NCI-H460 (cell line): ENCODE data around the gene ANKMY1. TPM values are rescaled to one million over a fixed set of nuclear protein-coding genes. Genes with fewer than 3 reads are reported as not detected.

Experiments
- DNase-seq: peaks from one replicate; pipeline ENCODE4 v3.0.0-alpha.2; 2016; ENCODE audit warnings: low read depth; ENCODE audit errors: extremely low read depth
- total RNA-seq: library from RNA; depleted of rRNA; stranded (reverse); fragments of >200 nt; shearing (Covaris generic); gene quantifications from 2 replicates; pipeline ENCODE4 v1.2.3, GENCODE V29; 2014

The ANKMY1 gene
- total RNA-seq, 1 experiment from 2014 or later: 12.6 TPM

DNA sequence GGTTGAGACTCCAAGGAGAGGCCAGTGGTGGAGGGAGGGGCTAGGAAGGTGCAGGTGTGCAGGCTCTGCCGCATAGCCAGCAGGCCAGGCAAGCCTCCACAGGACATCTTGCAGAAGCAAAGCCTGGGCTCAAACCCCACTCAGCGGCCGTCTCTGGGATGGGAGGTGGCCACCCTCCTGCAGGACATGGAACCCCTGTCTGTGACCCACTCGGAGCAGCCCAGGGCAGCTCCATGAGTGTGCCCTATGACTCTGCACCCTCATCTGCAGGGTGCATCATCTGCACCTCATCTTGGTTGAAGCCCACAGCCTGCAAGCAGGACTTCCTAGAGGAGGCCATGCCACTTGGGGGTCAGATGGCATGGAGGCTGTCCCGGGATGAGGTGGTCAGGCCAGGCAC is 76.1 kb downstream of the ANKMY1 start:
- no peak for DNase-seq

DNA sequence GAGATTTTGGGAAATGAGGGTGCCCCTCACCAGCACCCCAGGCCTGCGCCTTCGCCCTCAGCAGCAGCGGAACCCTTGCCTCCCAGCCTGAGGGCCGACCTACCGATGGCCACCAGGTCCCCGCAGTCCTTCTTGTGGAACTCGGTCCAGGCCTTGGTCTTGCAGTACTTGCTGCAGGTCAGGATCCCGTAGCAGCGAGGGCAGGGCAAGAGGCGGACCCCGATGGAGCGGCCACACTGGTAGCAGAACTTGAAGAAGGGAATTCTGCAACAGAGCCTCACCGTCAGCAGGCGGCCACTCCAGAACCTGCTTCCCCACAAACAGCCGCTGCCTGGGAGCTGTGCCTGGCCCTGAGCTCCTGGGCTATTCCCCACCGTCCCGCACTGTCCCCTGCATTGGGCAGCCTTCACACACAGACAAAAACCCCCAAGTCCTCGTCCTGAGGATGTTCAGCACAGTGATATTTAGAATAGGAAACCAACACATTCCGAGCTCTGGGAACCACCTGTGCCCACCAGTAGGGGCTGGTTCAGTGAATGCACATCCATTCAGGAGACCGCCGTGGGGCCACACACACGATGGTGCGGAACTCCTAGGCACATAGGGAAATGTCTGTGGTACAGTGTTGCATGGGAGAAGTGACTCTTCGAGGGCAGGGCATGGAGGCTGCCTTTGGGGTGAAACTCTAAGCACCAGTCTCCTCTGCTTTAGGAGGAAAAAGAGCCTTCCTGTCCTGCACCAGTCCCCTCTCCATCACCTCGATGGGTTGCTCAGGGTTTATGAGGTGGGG is 76.8 kb downstream of the ANKMY1 start:
- no peak for DNase-seq

DNA sequence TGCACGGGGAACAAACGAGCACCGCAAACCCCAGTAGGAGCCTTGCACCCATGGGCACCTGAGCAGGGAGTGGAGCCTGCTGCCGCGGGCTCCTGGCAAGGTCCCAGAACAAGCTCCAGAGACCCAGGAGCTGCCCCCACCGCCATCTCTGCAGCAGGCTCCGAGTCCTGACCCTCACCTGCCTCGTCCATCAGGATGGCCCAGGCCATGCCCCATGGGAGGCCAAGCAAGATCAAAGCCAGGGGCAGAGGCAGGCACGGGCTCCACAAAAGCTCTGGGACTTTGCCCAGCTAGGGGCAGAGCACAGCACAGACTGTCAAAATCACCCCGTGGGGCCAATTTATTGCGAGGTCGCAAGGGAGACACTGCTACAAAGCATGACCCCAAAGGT is 78.7 kb downstream of the ANKMY1 start:
- no peak for DNase-seq

GRCh38 chr2:240478346-240479110 is 79.3 kb downstream of the ANKMY1 start:
- no peak for DNase-seq

DNA sequence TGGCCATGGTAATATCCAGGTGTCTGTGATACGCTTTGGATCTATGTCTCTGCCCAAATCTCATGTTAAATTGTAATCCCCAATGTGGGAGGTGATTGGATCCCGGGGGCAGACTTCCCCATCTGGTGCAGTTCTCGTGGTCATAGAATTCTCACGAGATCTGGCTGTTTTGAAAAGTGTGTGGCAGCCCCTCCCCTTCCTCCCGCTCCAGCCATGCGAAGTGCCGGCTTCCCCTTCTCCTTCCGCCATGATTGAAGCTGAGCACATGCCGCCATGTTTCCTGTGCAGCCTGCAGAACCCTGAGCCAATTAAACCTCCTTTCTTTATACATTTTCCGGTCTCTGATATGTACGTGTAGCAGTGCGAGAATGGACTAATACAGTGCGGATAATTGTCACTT is 79.9 kb downstream of the ANKMY1 start:
- DNase-seq: no peak

DNA sequence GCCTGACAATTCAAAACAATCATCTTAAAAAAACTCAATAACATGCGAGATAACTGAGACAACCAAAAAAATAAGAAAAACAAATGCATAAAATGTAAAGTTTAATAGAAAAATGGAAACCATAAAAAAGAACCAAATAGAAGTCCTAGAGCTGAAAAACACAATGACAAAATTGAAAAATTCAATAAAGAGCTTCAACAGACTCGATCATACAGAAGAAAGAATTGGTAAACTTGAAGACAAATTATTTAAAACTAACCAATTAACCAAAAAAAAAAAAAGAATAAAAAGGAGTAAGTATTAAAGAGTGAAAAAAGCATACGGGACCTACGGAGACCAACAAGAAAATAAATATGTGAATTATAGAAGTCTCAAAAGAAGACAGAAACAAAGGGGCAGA is 84.6 kb downstream of the ANKMY1 start:
- no peak for DNase-seq

GRCh38 chr2:240472078-240472790 is 85.6 kb downstream of the ANKMY1 start:
- no peak for DNase-seq

DNA sequence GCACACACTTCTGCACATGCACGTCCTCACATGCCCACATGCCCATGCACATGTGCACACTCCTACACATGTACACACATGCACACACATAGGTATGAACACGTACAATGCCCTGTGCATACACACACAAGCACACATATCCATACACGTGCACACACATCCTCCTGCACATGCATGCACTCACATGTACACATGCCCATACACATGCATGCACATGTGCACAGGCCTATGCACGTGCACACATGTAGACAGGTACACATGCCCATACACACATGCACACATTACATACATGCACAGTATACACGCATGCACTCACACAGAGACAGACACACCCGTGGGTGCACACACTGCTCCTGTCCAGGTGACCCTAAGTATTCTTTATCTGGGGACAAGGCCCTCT is 88.0 kb downstream of the ANKMY1 start:
- DNase-seq: no peak

DNA sequence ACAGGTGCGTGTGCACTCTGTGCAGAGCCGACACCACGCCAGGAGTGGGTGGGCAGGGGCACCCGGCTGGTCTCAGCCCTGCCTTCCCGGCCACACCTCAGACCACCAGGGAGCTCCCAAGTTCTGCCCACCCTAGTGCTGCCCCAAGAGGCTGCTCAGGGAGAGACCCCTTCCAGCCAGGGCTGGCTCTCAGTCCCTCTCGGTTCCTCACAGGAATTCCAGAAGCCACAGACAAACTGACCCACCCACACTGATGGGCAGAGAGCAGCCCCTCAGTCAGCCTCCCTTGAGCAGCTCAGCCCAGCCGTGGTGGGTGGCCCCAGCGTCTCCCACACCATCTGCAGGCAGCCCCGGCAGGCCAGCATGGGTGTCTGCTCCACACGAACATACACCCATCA is 88.5 kb downstream of the ANKMY1 start:
- DNase-seq: no peak

GRCh38 chr2:240468303-240469238 is 89.2 kb downstream of the ANKMY1 start:
- no peak for DNase-seq

DNA sequence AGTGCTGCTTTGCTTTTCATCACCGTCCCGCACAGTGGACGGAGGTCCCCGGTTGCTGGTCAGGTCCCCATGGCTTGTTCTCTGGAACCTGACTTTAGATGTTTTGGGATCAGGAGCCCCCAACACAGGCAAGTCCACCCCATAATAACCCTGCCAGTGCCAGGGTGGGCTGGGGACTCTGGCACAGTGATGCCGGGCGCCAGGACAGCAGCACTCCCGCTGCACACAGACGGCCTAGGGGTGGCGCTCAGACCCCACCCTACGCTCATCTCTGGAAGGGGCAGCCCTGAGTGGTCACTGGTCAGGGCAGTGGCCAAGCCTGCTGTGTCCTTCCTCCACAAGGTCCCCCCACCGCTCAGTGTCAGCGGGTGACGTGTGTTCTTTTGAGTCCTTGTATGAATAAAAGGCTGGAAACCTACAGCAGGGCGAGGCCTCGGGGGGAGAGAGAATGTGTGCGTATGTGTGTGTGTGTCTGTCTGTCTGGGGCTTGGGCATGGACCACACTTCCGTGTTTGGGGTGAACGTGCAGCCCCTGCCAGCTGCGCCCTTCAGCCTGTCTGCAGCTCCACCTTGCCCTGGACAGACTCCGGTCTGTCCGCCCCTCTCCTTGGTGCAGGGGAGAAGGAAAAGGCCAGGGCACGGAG is 90.0 kb downstream of the ANKMY1 start:
- DNase-seq: no peak

DNA sequence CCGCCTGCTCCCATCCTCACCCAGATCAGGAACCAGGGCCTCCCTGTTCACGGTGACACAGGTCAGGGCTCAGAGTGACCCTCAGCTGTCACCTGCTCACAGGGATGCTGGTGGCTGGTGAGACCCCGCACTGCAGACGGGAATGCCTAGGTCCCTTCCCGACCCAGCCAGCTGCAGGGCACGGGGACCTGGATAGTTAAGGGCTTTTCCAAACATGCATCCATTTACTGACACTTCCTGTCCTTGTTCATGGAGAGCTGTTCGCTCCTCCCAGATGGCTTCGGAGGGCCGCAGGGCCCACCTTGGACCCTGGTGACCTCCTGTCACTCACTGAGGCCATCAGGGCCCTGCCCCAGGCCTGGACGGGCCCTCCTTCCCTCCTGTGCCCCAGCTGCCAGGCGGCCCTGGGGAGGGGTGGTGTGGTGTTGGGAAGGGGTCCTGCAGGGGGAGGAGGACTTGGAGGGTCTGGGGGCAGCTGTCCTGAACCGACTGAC is 90.6 kb downstream of the ANKMY1 start:
- DNase-seq: no peak

GRCh38 chr2:240466579-240467148 is 91.1 kb downstream of the ANKMY1 start:
- no peak for DNase-seq

DNA sequence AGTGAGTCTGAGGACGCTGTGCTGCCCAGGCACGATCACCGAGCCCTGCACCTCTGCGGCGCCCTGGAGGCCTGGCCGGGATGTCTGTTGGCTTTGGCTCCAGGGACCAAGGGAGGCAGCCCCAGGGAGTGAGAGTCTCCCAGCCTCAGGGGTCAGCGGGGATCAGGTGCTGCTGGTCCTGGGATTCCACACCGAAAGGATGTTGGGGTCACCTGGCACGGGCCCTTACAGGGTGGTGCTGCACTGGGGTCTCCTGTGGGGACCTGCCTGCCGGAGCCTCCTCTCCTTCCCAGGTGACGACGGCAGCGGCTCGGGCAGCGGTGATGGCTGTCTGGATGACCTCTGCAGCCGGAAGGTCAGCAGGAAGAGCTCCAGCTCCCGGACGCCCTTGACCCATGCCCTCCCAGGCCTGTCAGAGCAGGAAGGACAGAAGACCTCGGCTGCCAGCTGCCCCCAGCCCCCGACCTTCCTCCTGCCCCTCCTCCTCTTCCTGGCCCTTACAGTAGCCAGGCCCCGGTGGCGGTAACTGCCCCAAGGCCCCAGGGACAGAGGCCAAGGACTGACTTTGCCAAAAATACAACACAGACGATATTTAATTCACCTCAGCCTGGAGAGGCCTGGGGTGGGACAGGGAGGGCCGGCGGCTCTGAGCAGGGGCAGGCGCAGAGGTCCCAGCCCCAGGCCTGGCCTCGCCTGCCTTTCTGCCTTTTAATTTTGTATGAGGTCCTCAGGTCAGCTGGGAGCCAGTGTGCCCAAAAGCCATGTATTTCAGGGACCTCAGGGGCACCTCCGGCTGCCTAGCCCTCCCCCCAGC is 91.8 kb downstream of the ANKMY1 start:
- DNase-seq: no peak

GRCh38 chr2:240465268-240465764 is 92.5 kb downstream of the ANKMY1 start:
- DNase-seq: no peak

DNA sequence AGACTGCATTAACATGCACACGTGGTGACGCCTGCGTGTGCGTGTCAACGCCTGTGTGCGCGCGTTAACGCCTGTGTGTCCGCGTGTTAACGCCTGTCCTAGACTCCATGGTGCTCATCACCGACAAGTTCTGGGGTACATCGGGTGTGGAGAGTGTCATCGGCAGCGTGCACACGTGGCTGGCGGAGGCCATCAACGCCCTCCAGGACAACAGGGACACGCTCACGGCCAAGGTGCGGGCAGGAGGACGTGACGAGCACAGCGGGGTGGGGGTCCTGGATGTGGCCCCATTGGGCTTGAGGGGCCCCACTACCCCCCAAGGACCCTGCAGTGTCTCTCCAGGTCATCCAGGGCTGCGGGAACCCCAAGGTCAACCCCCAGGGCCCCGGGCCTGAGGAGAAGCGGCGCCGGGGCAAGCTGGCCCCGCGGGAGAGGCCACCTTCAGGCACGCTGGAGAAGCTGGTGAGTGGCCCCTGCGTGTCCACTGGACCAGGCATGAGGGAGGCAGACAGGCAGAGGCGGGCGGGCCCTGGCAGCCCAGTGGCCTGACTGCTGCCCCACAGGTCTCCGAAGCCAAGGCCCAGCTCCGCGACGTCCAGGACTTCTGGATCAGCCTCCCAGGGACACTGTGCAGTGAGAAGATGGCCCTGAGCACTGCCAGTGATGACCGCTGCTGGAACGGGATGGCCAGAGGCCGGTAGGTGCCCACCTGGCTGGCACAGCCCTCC is 93.1 kb downstream of the ANKMY1 start:
- DNase-seq: no peak

DNA sequence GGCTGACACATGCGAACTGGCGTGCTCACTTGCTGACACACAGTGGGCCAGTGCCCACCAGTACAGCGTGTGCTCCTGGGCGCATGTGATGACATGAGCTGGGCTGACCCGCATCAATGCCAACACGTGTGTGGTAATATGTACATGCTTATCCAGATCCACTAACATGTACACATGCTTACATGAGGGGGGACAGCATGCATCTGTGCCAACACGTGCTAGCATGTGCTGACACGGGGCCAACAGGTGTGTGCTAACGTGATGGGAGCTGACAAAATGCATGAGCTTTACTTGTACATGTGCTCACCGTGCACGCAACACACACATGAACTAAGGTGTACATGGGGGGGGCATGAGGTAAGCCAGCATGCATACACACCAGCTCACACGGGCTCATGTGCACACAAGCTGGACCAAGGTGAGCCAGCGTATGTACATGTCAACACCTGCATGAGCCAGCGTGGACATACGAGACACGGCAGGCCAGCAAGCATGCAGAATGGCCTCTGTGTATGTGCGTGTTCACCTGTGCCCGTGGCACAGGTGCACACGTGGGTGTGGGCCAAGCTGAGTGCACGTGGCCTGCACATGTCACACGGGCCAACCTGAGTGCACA is 93.8 kb downstream of the ANKMY1 start:
- DNase-seq: no peak
